Smooth muscle cell (in vitro differentiated cells): Measurements from ENCODE around the gene PACS2. TPM values are rescaled to one million over a fixed set of nuclear protein-coding genes. Genes with fewer than 3 reads are reported as not detected.

Experiments used
- DNase-seq: peaks from one replicate; lab custom pipeline; 2025; ENCODE audit not compliant: unreplicated experiment; lab: John Stamatoyannopoulos, UW
- H2AFZ ChIP-seq: fragments of 200-600 bp; sonication (generic); 2 replicates; pipeline ENCODE4 v1.6.0; 2016; ENCODE audit warnings: antibody characterized with exemption, low read depth, mild to moderate bottlenecking
- H3F3A ChIP-seq: fragments of 200-600 bp; sonication (generic); 2 replicates; pipeline ENCODE4 v1.6.0; 2017; ENCODE audit warnings: antibody characterized with exemption, low read depth
- H3K27ac ChIP-seq: fragments of 200-600 bp; sonication (generic); 2 replicates; pipeline ENCODE4 v1.5.1; 2016; ENCODE audit warnings: low read depth, mild to moderate bottlenecking
- H3K27me3 ChIP-seq: fragments of 200-600 bp; sonication (generic); 2 replicates; pipeline ENCODE4 v1.6.1; 2016; ENCODE audit warnings: low read depth, mild to moderate bottlenecking
- H3K36me3 ChIP-seq: fragments of 200-600 bp; sonication (generic); 2 replicates; pipeline ENCODE4 v1.5.1; 2016; ENCODE audit warnings: low read depth
- H3K4me1 ChIP-seq: fragments of 200-600 bp; sonication (generic); 2 replicates; pipeline ENCODE4 v1.5.1; 2016; ENCODE audit warnings: low read depth
- H3K4me2 ChIP-seq: fragments of 200-600 bp; sonication (generic); 2 replicates; pipeline ENCODE4 v1.6.0; 2016; ENCODE audit warnings: mild to moderate bottlenecking
- H3K4me3 ChIP-seq: fragments of 200-600 bp; sonication (generic); 2 replicates; pipeline ENCODE4 v1.5.1; 2016; ENCODE audit warnings: mild to moderate bottlenecking
- H3K79me2 ChIP-seq: fragments of 200-600 bp; sonication (generic); 2 replicates; pipeline ENCODE4 v1.6.0; 2016; ENCODE audit warnings: low read depth, mild to moderate bottlenecking
- H3K9ac ChIP-seq: fragments of 200-600 bp; sonication (generic); 2 replicates; pipeline ENCODE4 v1.6.0; 2016; ENCODE audit warnings: low read depth
- H3K9me3 ChIP-seq: fragments of 200-600 bp; sonication (generic); replicated peaks from 2 replicates; pipeline ENCODE4 v1.5.1; 2016; ENCODE audit warnings: low read depth
- H4K20me1 ChIP-seq: fragments of 200-600 bp; sonication (generic); 2 replicates; pipeline ENCODE4 v1.6.0; 2016; ENCODE audit warnings: low read depth
- CTCF ChIP-seq: fragments of 200-600 bp; sonication (generic); IDR thresholded peaks from 2 replicates; pipeline ENCODE4 v1.5.1; 2017; ENCODE audit warnings: borderline replicate concordance, mild to moderate bottlenecking, antibody characterized with exemption; ENCODE audit not compliant: insufficient read depth, poor library complexity, severe bottlenecking
- WGBS: methylation state at CpG from one replicate; pipeline ENCODE4 v1.1.7; 2016; ENCODE audit warnings: low lambda C conversion rate; 5-methylcytosine and 5-hydroxymethylcytosine counted together
- polyA plus RNA-seq: library from polyadenylated mRNA; unstranded; fragments of >200 nt; fragmentation: Nextera tagmentation; extraction: Ambion mirVana; gene quantifications from 2 replicates; pipeline ENCODE4 v1.2.1, GENCODE V29; 2016
- total RNA-seq: library from RNA; depleted of rRNA; stranded (reverse); fragments of >200 nt; gene quantifications from 2 replicates; pipeline ENCODE4 v1.2.3, GENCODE V29; 2014

Gene PACS2
- total and polyA plus RNA-seq, 2 experiments from 2014 or later = 36.9 to 49.1 TPM

GRCh38 chr14:105408592-105408991 is 94.0 kb downstream of the PACS2 start:
- Histone ChIP-seq H3K36me3 (no peaks in the 10 kb centered on the region), H3K4me3 (no peak overlapping the region), H3F3A (no peaks in the 10 kb centered on the region), H3K9me3 (no peaks in the 10 kb centered on the region), H3K79me2 (no peaks in the 10 kb centered on the region), H3K27me3 (peaks cover 14% of the 10 kb centered on the region), H2AFZ (no peak overlapping the region), H4K20me1 (no peaks in the 10 kb centered on the region), H3K9ac (no peak overlapping the region), H3K4me2 (no peak overlapping the region), H3K27ac (no peak overlapping the region), H3K4me1 (peaks cover 6% of the 10 kb centered on the region)
- 94% methylated on average over 13 of the region's 13 CpGs for WGBS
- TF ChIP-seq CTCF = no peak
- DNase-seq = no peak

GRCh38 chr14:105409364-105409763 is 94.8 kb downstream of the PACS2 start:
- H2AFZ ChIP-seq = no peak overlapping the region
- no peaks in the 10 kb centered on the region for H4K20me1 ChIP-seq
- no peak for DNase-seq
- WGBS = 76% methylated on average over 3 of the region's 3 CpGs
- H3K9ac ChIP-seq = no peak overlapping the region
- no peak overlapping the region for H3K4me3 ChIP-seq
- no peaks in the 10 kb centered on the region for H3K9me3 ChIP-seq
- TF ChIP-seq CTCF = no peak
- peaks cover 6% of the 10 kb centered on the region for H3K4me1 ChIP-seq
- no peak overlapping the region for H3K4me2 ChIP-seq
- peaks cover 5% of the 10 kb centered on the region for H3F3A ChIP-seq
- no peaks in the 10 kb centered on the region for H3K79me2 ChIP-seq
- peaks cover 14% of the 10 kb centered on the region for H3K27me3 ChIP-seq
- no peak overlapping the region for H3K27ac ChIP-seq
- H3K36me3 ChIP-seq = no peaks in the 10 kb centered on the region

GRCh38 chr14:105410642-105411016 is 96.1 kb downstream of the PACS2 start:
- H3K9ac ChIP-seq = no peak overlapping the region
- no peaks in the 10 kb centered on the region for H3K36me3 ChIP-seq
- H3K4me2 ChIP-seq = peak overlapping the region; percentile 85
- 48% methylated on average over 5 of the region's 5 CpGs for WGBS
- peaks cover 7% of the 10 kb centered on the region for H3F3A ChIP-seq
- no peak for DNase-seq
- peaks cover 14% of the 10 kb centered on the region for H3K27me3 ChIP-seq
- H3K4me1 ChIP-seq = peaks cover 10% of the 10 kb centered on the region
- TF ChIP-seq CTCF = no peak
- H3K9me3 ChIP-seq = no peaks in the 10 kb centered on the region
- H2AFZ ChIP-seq = no peak overlapping the region
- no peaks in the 10 kb centered on the region for H3K79me2 ChIP-seq
- no peaks in the 10 kb centered on the region for H4K20me1 ChIP-seq
- H3K4me3 ChIP-seq = peak overlapping the region; percentile 42
- no peak overlapping the region for H3K27ac ChIP-seq
